Measurements from ENCODE around the gene STIP1. TPM values are rescaled to one million over a fixed set of nuclear protein-coding genes. Genes with fewer than 3 reads are reported as not detected.

Gene STIP1
- total RNA-seq, 1 experiment from 2014 or later: 297 TPM

GRCh38 chr11:64232967-64233315 is 47.0 kb downstream of the STIP1 start:
- no peaks in the 10 kb centered on the region for H3K9me3 Mint-ChIP-seq (ENCODE audit: unreplicated experiment)
- H3K27me3 Mint-ChIP-seq (ENCODE audit: insufficient read depth, unreplicated experiment): no peaks in the 10 kb centered on the region
- Histone ChIP-seq H3K9me3 (no peaks in the 10 kb centered on the region), H3K36me3 (ENCODE audit: control insufficient read depth, insufficient read depth, low read length) (peaks cover 2% of the 10 kb centered on the region; the same call in 1 of the 2 replicates), H3K27me3 (replicated peaks; ENCODE audit: control insufficient read depth, insufficient read depth, low read length) (no peaks in the 10 kb centered on the region), H3K4me1 (peaks cover 27% of the 10 kb centered on the region), H3K4me3 (ENCODE audit: low read depth, low read length) (no peak overlapping the region)
- H3K4me1 Mint-ChIP-seq (ENCODE audit: low read depth, unreplicated experiment): no peaks in the 10 kb centered on the region
- intact Hi-C loops (cut with micrococcal nuclease; ENCODE audit: unreplicated experiment): no loop called here
- TF ChIP-seq CTCF (IDR thresholded peaks at IDR 0.05; ENCODE audit: insufficient read depth in 1 of 2, low read depth in 1 of 2, low read length in 1 of 2, severe bottlenecking in 1 of 2, unreplicated experiment in 1 of 2): no peak
- no peak for DNase-seq
- ChIA-PET CTCF (interaction anchor here (1.0 kb wide), 1 partner anchor 12 kb away, joined by 4 read pairs; no protein-coding TSS in a partner anchor), POLR2A (no interaction called here)
- H3K36me3 Mint-ChIP-seq (ENCODE audit: insufficient read depth, unreplicated experiment): peaks cover 30% of the 10 kb centered on the region
- BruUV-seq (replicated peaks): no TSS peak
- peak overlapping the region; percentile 83 for H3K4me3 Mint-ChIP-seq (ENCODE audit: unreplicated experiment)
- H3K27ac Mint-ChIP-seq (ENCODE audit: unreplicated experiment): no peak overlapping the region

- Mint-ChIP-seq H3K9me3 (ENCODE audit: unreplicated experiment) (no peaks in the 10 kb centered on the region), H3K4me1 (ENCODE audit: low read depth, unreplicated experiment) (no peaks in the 10 kb centered on the region), H3K27ac (ENCODE audit: unreplicated experiment) (peak within 1 kb of the TSS; percentile 48), H3K27me3 (ENCODE audit: insufficient read depth, unreplicated experiment) (no peaks in the 10 kb centered on the region), H3K4me3 (ENCODE audit: unreplicated experiment) (peak within 1 kb of the TSS; percentile 79), H3K36me3 (ENCODE audit: insufficient read depth, unreplicated experiment) (peaks cover 30% of the 10 kb centered on the region)
- no peaks in the 10 kb centered on the region for H3K27me3 ChIP-seq (replicated peaks; ENCODE audit: control insufficient read depth, insufficient read depth, low read length)
- peaks cover 2% of the 10 kb centered on the region for H3K36me3 ChIP-seq (ENCODE audit: control insufficient read depth, insufficient read depth, low read length)
- no peak for TF ChIP-seq CTCF (IDR thresholded peaks at IDR 0.05; ENCODE audit: insufficient read depth in 1 of 2, low read depth in 1 of 2, low read length in 1 of 2, severe bottlenecking in 1 of 2, unreplicated experiment in 1 of 2)
- TSS peak; percentile 30 for BruUV-seq (replicated peaks)
- intact Hi-C loops (cut with micrococcal nuclease; ENCODE audit: unreplicated experiment): loop anchor here (1.0 kb wide), 1 partner anchor 30 kb away; no protein-coding TSS in a partner anchor
- ChIA-PET CTCF (interaction anchor here (1.0 kb wide), 1 partner anchor 11 kb away, joined by 4 read pairs; no protein-coding TSS in a partner anchor), POLR2A (no interaction called here)
- peak within 1 kb of the TSS; percentile 77 for H3K4me3 ChIP-seq (ENCODE audit: low read depth, low read length)
- H3K9me3 ChIP-seq: no peaks in the 10 kb centered on the region
- peaks cover 24% of the 10 kb centered on the region for H3K4me1 ChIP-seq
- peak; percentile 77 to 84 for DNase-seq
These were observed 48.1 kb downstream of the STIP1 start, which contains the start of gene VEGFB for GRCh38 chr11:64233913-64234586. VEGFB (plus strand) TSS chr11:64234584; CDS start chr11:64234834, 250 bp downstream.

DNA sequence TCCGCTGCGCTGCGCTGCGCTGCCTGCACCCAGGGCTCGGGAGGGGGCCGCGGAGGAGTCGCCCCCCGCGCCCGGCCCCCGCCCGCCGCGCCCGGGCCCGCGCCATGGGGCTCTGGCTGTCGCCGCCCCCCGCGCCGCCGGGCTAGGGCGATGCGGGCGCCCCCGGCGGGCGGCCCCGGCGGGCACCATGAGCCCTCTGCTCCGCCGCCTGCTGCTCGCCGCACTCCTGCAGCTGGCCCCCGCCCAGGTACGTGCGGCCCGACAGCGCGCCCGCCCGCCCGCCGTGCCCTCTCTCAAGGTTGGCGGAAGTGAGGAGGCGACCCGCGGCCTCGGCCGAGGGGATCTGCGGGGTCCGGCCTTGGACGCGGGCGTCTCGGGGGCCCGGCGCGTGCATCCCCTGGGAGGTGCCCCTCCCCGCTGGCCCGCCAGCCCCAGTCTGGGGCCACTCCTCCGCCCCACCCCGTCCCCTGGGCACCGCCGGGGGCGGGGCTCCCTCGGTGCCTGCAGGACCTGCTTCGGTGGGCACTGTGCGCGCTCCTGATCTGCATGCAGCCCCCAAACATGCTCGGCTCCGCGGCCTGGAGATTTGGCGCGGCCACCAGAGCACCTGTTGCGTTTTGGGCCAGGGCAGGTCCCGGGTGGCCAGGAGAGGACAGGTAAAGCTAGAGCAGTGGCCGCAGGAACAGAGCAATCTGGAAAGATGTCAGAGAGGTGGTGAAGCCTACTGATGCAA is 48.8 kb downstream of the STIP1 start:
- ChIA-PET CTCF (no interaction called here), POLR2A (no interaction called here)
- Mint-ChIP-seq H3K9me3 (ENCODE audit: unreplicated experiment) (no peaks in the 10 kb centered on the region), H3K27ac (ENCODE audit: unreplicated experiment) (peak overlapping the region; percentile 27), H3K4me3 (ENCODE audit: unreplicated experiment) (peak overlapping the region; percentile 78), H3K36me3 (ENCODE audit: insufficient read depth, unreplicated experiment) (peaks cover 31% of the 10 kb centered on the region), H3K4me1 (ENCODE audit: low read depth, unreplicated experiment) (peaks cover under 1% of the 10 kb centered on the region), H3K27me3 (ENCODE audit: insufficient read depth, unreplicated experiment) (no peaks in the 10 kb centered on the region)
- H3K36me3 ChIP-seq (ENCODE audit: control insufficient read depth, insufficient read depth, low read length): peaks cover 2% of the 10 kb centered on the region
- no peaks in the 10 kb centered on the region for H3K9me3 ChIP-seq
- intact Hi-C loops (cut with micrococcal nuclease; ENCODE audit: unreplicated experiment): loop anchor here (1.0 kb wide), 1 partner anchor 31 kb away; no protein-coding TSS in a partner anchor
- H3K4me3 ChIP-seq (ENCODE audit: low read depth, low read length): peak overlapping the region; percentile 77
- DNase-seq: peak in 1 of 2 experiments; percentile 66
- TF ChIP-seq CTCF (IDR thresholded peaks at IDR 0.05; ENCODE audit: insufficient read depth in 1 of 2, low read depth in 1 of 2, low read length in 1 of 2, severe bottlenecking in 1 of 2, unreplicated experiment in 1 of 2): no peak
- BruUV-seq (replicated peaks): no TSS peak
- H3K4me1 ChIP-seq: peaks cover 21% of the 10 kb centered on the region
- no peaks in the 10 kb centered on the region for H3K27me3 ChIP-seq (replicated peaks; ENCODE audit: control insufficient read depth, insufficient read depth, low read length)

Data from Caco-2 (cell line).